Measurements from ENCODE around the gene FBXO9. TPM values are rescaled to one million over a fixed set of nuclear protein-coding genes. Genes with fewer than 3 reads are reported as not detected.

Gene FBXO9
- total and polyA plus RNA-seq, 10 of the 15 experiments (the other 5 are each of a cell fraction or from before 2014, with no cell fraction given): 9.9 to 68.9 (median 31.3) TPM

GRCh38 chr6:53015486-53015885, 49.7 kb upstream of the FBXO9 start:
- no peaks in the 10 kb centered on the region for H4K20me1 ChIP-seq (ENCODE audit: control insufficient read depth, insufficient read depth)
- no peaks in the 10 kb centered on the region for H3K9me3 ChIP-seq (replicated peaks; ENCODE audit: control insufficient read depth, insufficient read depth, low read length)
- SMC1A ChIA-PET (ENCODE audit: uncharacterized antibody, unreplicated experiment): interaction anchor here (0.9 to 1.1 kb wide), 2 partner anchors 16 to 41 kb away, joined by 4 to 5 read pairs; no protein-coding TSS in a partner anchor
- CTCF ChIA-PET: interaction anchor here (0.8 to 1.2 kb wide), 2 partner anchors 19 to 20 kb away, joined by 3 read pairs; partner anchors contain the start of gene GSTA4
- BruUV-seq (replicated peaks): no TSS peak
- H2AFZ ChIP-seq (ENCODE audit: control insufficient read depth, low read depth, low read length): no peak overlapping the region
- no peak overlapping the region for H3K9ac ChIP-seq (ENCODE audit: control insufficient read depth, insufficient read depth, low read length)
- POLR2A ChIA-PET: no interaction called here
- TF ChIP-seq GATAD2B (conservative IDR thresholded peaks at IDR 0.05; ENCODE audit: low read depth) (no peak), USF1 (IDR thresholded peaks at IDR 0.05; ENCODE audit: borderline replicate concordance, extremely low read length, insufficient read depth, low read depth, low read length) (no peak), SUZ12 (IDR thresholded peaks at IDR 0.05; ENCODE audit: unreplicated experiment) (no peak)
- no peaks in the 10 kb centered on the region for H3K4me1 ChIP-seq (ENCODE audit: control insufficient read depth, insufficient read depth, low read length)
- DNase-seq (ENCODE audit: low read depth, low spot score) (no peak), ATAC-seq (no peak), FAIRE-seq (no peak)
- no peaks in the 10 kb centered on the region for H3K27me3 ChIP-seq (replicated peaks in 1 of 2; ENCODE audit: control insufficient read depth in 2 of 2, insufficient read depth in 2 of 2, low read length in 1 of 2)
- intact Hi-C loops (cut with micrococcal nuclease; ENCODE audit: unreplicated experiment) (no loop called here), in situ Hi-C loops (cut with MboI) (no loop called here)
- WGBS (ENCODE audit: insufficient coverage, insufficient replicate concordance, low lambda C conversion rate, missing lambda C conversion rate): 100% methylated on average over 1 of the region's 1 CpG
- H3K79me2 ChIP-seq (ENCODE audit: control insufficient read depth, insufficient read depth, low read length): no peaks in the 10 kb centered on the region
- H3K36me3 ChIP-seq (ENCODE audit: control insufficient read depth in 2 of 2, insufficient read depth in 2 of 2, low read length in 1 of 2): peaks cover 0 to 3% of the 10 kb centered on the region in 2 experiments; a peak in 2 of 4 replicates
- no peak overlapping the region for H3K4me2 ChIP-seq (ENCODE audit: control insufficient read depth, insufficient read depth)
- RAD21 ChIA-PET (ENCODE audit: unreplicated experiment): no interaction called here
- H3K4me3 ChIP-seq: no peak overlapping the region
- no peak overlapping the region for H3K27ac ChIP-seq (ENCODE audit: control insufficient read depth, insufficient read depth)

- CTCF ChIA-PET: no interaction called here
- no peak for TF ChIP-seq SMC3 (IDR thresholded peaks at IDR 0.05; ENCODE audit: borderline replicate concordance, low read length)
- no peak for TF ChIP-seq ZNF217 (IDR thresholded peaks at IDR 0.05)
- TF ChIP-seq BHLHE40 (IDR thresholded peaks at IDR 0.05; ENCODE audit: borderline replicate concordance in 1 of 2, low read depth in 2 of 2, low read length in 1 of 2): no peak
- no peak for TF ChIP-seq ATF2 (IDR thresholded peaks at IDR 0.05; ENCODE audit: low read length)
- TF ChIP-seq IKZF2 (IDR thresholded peaks at IDR 0.05): no peak
- no peak for TF ChIP-seq BCLAF1 (IDR thresholded peaks at IDR 0.05)
- TF ChIP-seq PKNOX1 (IDR thresholded peaks at IDR 0.05): no peak
- TF ChIP-seq SP1 (IDR thresholded peaks at IDR 0.05; ENCODE audit: low read depth, low read length): no peak
Observed at GRCh38 chr6:53018446-53018845, 46.8 kb upstream of the FBXO9 start.

More at GRCh38 chr6:53018446-53018845, 46.8 kb upstream of the FBXO9 start:
- no peak overlapping the region for H3K4me3 ChIP-seq
- in situ Hi-C loops (cut with MboI): no loop called here
- ChIA-PET RAD21 (ENCODE audit: unreplicated experiment) (no interaction called here), SMC1A (ENCODE audit: uncharacterized antibody, unreplicated experiment) (no interaction called here), POLR2A (no interaction called here)
- FAIRE-seq: no peak
- intact Hi-C loops (cut with micrococcal nuclease; ENCODE audit: unreplicated experiment): no loop called here
- WGBS (ENCODE audit: insufficient coverage, insufficient replicate concordance, low lambda C conversion rate, missing lambda C conversion rate): 94% methylated on average over 2 of the region's 2 CpGs
- no peak overlapping the region for H2AFZ ChIP-seq (ENCODE audit: control insufficient read depth, low read depth, low read length)
- no peaks in the 10 kb centered on the region for H4K20me1 ChIP-seq (ENCODE audit: control insufficient read depth, insufficient read depth)
- DNase-seq (ENCODE audit: low read depth, low spot score): no peak
- H3K27me3 ChIP-seq (replicated peaks in 1 of 2; ENCODE audit: control insufficient read depth in 2 of 2, insufficient read depth in 2 of 2, low read length in 1 of 2): no peaks in the 10 kb centered on the region
- no peak overlapping the region for H3K4me2 ChIP-seq (ENCODE audit: control insufficient read depth, insufficient read depth)
- no peaks in the 10 kb centered on the region for H3K79me2 ChIP-seq (ENCODE audit: control insufficient read depth, insufficient read depth, low read length)
- no TSS peak for BruUV-seq (replicated peaks)
- no peaks in the 10 kb centered on the region for H3K4me1 ChIP-seq (ENCODE audit: control insufficient read depth, insufficient read depth, low read length)
- no peaks in the 10 kb centered on the region for H3K36me3 ChIP-seq (ENCODE audit: control insufficient read depth in 2 of 2, insufficient read depth in 2 of 2, low read length in 1 of 2)
- H3K9ac ChIP-seq (ENCODE audit: control insufficient read depth, insufficient read depth, low read length): no peak overlapping the region
- H3K9me3 ChIP-seq (replicated peaks; ENCODE audit: control insufficient read depth, insufficient read depth, low read length): no peaks in the 10 kb centered on the region
- no peak overlapping the region for H3K27ac ChIP-seq (ENCODE audit: control insufficient read depth, insufficient read depth)
- no peak for ATAC-seq
